Endothelial cell of umbilical vein (primary cell): ENCODE data around the gene TIMP4.

ENCODE experiments used
- CTCF ChIP-seq, 2 donors: IDR thresholded peaks; 1 replicate in 1 of 2; 2 replicates in 1 of 2; pipeline ENCODE4 v1.5.1; 2011; ENCODE audit warnings: low read length in 2 of 2, mild to moderate bottlenecking in 2 of 2, moderate library complexity in 2 of 2, control low read depth in 1 of 2, inconsistent platforms in 1 of 2, low read depth in 1 of 2; ENCODE audit not compliant: insufficient read depth in 1 of 2; ENCODE audit errors: extremely low read depth in 1 of 2
- EZH2 ChIP-seq: IDR thresholded peaks from 2 replicates; pipeline ENCODE4 v1.6.1; 2012; ENCODE audit warnings: borderline replicate concordance, low read depth, mild to moderate bottlenecking, moderate library complexity, low read length, inconsistent platforms; ENCODE audit not compliant: severe bottlenecking
- FOS ChIP-seq: IDR thresholded peaks from 2 replicates; pipeline ENCODE4 v1.6.1; 2011; ENCODE audit warnings: mild to moderate bottlenecking, low read length, moderate library complexity, borderline replicate concordance; ENCODE audit not compliant: insufficient read depth
- JUN ChIP-seq: IDR thresholded peaks from 2 replicates; pipeline ENCODE4 v1.6.1; 2011; ENCODE audit warnings: borderline replicate concordance, low read depth; ENCODE audit not compliant: insufficient read length, insufficient read depth
- MYC ChIP-seq: IDR thresholded peaks from one replicate; pipeline ENCODE4 v1.6.1; 2011; ENCODE audit warnings: mild to moderate bottlenecking, low read depth, low read length
- POLR2A ChIP-seq: IDR thresholded peaks from 2 replicates; pipeline ENCODE4 v1.6.1; 2012; ENCODE audit warnings: low read depth, mild to moderate bottlenecking, control low read depth, low read length
- POLR2AphosphoS5 ChIP-seq: IDR thresholded peaks from 2 replicates; pipeline ENCODE4 v1.6.1; 2012; ENCODE audit warnings: low read depth, mild to moderate bottlenecking, control low read depth, low read length, moderate library complexity; ENCODE audit not compliant: insufficient read depth
- TF ChIP-seq, protein P1 (sequence below): IDR thresholded peaks from 2 replicates; pipeline ENCODE4 v1.6.1; 2011; ENCODE audit not compliant: insufficient read depth, insufficient read length

DNA sequence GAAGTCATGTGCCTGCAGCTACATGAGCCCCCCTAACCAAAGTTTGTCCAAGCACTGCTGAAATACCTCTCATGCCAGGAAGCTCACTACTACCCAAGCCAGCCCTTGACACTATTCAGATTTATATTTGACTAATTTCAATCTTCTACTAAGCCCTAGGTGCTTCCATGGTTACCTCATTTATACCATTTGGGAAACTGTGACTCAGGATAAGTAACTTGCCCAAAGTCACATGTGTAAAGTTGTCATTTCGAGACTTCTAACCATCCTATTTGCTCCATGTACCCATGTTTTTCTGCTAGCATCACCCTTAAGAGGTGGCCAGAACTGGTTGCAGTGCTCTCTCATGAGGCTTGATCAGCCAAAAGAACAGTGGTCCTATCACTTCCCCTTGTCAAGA, 20.7 kb upstream of the TIMP4 start:
- no peak for TF ChIP-seq EZH2
- no peak for TF ChIP-seq CTCF (IDR thresholded peaks at IDR 0.05; ENCODE audit: extremely low read depth in 1 of 2, insufficient read depth in 1 of 2, low read depth in 1 of 2, low read length in 2 of 2)
- TF ChIP-seq POLR2AphosphoS5: no peak
- TF ChIP-seq FOS: no peak
- TF ChIP-seq JUN: no peak
- no peak for TF ChIP-seq MYC
- TF ChIP-seq POLR2A: no peak
- TF ChIP-seq, protein P1, sequence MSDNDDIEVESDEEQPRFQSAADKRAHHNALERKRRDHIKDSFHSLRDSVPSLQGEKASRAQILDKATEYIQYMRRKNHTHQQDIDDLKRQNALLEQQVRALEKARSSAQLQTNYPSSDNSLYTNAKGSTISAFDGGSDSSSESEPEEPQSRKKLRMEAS: no peak
